Measurements from ENCODE around the gene RAB3C.
"Not testable (repeated sequence)": the region's sequence is repeated elsewhere in the genome, so short reads cannot be mapped to it uniquely, and the experiment has no call there.

DNA sequence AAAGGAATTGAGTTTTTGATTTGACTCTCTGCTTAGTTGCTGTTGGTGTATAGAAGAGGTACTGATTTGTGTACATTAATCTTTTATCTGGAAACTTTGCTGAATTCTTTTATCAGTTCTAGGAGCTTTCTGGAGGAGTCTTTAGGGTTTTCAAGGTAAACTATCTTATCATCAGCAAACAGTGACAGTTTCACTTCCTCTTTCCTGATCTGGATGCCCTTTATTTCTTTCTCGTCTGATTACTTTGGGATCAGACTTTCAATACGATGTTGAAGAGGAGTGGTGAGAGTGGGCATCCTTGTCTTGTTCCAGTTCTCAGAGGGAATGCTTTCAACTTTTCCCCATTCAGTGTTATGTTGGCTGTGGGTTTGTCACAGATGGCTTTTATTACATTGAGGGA lies 17.7 kb downstream of the RAB3C start:
- TF ChIP-seq POLR2A, POLR2AphosphoS5 (IDR thresholded peaks at IDR 0.05; ENCODE audit: low read depth, low read length): not testable (repeated sequence)
